Measurements from ENCODE around the gene BANF2. TPM values are rescaled to one million over a fixed set of nuclear protein-coding genes. Genes with fewer than 3 reads are reported as not detected.
"Not testable (repeated sequence)": the region's sequence is repeated elsewhere in the genome, so short reads cannot be mapped to it uniquely, and the experiment has no call there.

BANF2 gene
- total RNA-seq, 4 donors from 2014 or later: not detected

GRCh38 chr20:17700637-17701036 lies 871 bp downstream of the BANF2 start:
- 85 to 91% methylated on average over 7 of the region's 7 CpGs for WGBS, 2 donors
- no peak for DNase-seq (ENCODE audit: low spot score in 2 of 2)
- no peaks in the 10 kb centered on the region for H3K36me3 ChIP-seq

GRCh38 chr20:17701826-17702225 lies 2.1 kb downstream of the BANF2 start:
- H3K9me3 ChIP-seq: no peaks in the 10 kb centered on the region

More at GRCh38 chr20:17700637-17701036, 871 bp downstream of the BANF2 start:
- no peaks in the 10 kb centered on the region for H3K27me3 ChIP-seq
- H3K4me1 ChIP-seq: no peaks in the 10 kb centered on the region
- TF ChIP-seq POLR2A (IDR thresholded peaks at IDR 0.05) (no peak), EP300 (IDR thresholded peaks at IDR 0.05) (no peak)
- H3K27ac ChIP-seq: no peak overlapping the region
- no peak overlapping the region for H3K4me3 ChIP-seq
- no peaks in the 10 kb centered on the region for H3K9me3 ChIP-seq

GRCh38 chr20:17704589-17705317 lies 5.0 kb downstream of the BANF2 start:
- DNase-seq (ENCODE audit: low spot score in 2 of 2): no peak
- TF ChIP-seq CTCF (IDR thresholded peaks at IDR 0.05) (no peak), EP300 (IDR thresholded peaks at IDR 0.05) (no peak), POLR2A (IDR thresholded peaks at IDR 0.05) (no peak)
- 96 to 98% methylated on average over 5 of the region's 5 CpGs for WGBS, 2 donors

More at GRCh38 chr20:17701826-17702225, 2.1 kb downstream of the BANF2 start:
- no peak for TF ChIP-seq CTCF (IDR thresholded peaks at IDR 0.05)
- TF ChIP-seq POLR2A (IDR thresholded peaks at IDR 0.05): no peak
- TF ChIP-seq EP300 (IDR thresholded peaks at IDR 0.05): no peak
- H3K4me3 ChIP-seq: no peak overlapping the region
- H3K4me1 ChIP-seq: no peaks in the 10 kb centered on the region
- H3K27me3 ChIP-seq: no peaks in the 10 kb centered on the region
- H3K27ac ChIP-seq: no peak overlapping the region
- no peaks in the 10 kb centered on the region for H3K36me3 ChIP-seq
- 78 to 86% methylated on average over 4 of the region's 4 CpGs for WGBS, 2 donors
- DNase-seq (ENCODE audit: low spot score in 2 of 2): no peak

GRCh38 chr20:17705916-17706315 lies 6.2 kb downstream of the BANF2 start:
- Histone ChIP-seq H3K27me3 (no peaks in the 10 kb centered on the region), H3K4me1 (peaks cover 0 to 4% (median 0%) of the 10 kb centered on the region in 4 donors), H3K36me3 (no peaks in the 10 kb centered on the region), H3K9me3 (no peaks in the 10 kb centered on the region), H3K4me3 (no peak overlapping the region), H3K27ac (no peak overlapping the region)
- TF ChIP-seq POLR2A (IDR thresholded peaks at IDR 0.05) (no peak), CTCF (IDR thresholded peaks at IDR 0.05) (no peak), EP300 (IDR thresholded peaks at IDR 0.05) (no peak)
- no peak for DNase-seq (ENCODE audit: low spot score in 2 of 2)
- 84 to 94% methylated on average over 4 of the region's 4 CpGs for WGBS, 2 donors

More at GRCh38 chr20:17704589-17705317, 5.0 kb downstream of the BANF2 start:
- no peaks in the 10 kb centered on the region for H3K4me1 ChIP-seq
- no peaks in the 10 kb centered on the region for H3K36me3 ChIP-seq
- H3K4me3 ChIP-seq: no peak overlapping the region
- no peaks in the 10 kb centered on the region for H3K27me3 ChIP-seq
- no peak overlapping the region for H3K27ac ChIP-seq
- H3K9me3 ChIP-seq: no peaks in the 10 kb centered on the region

DNA sequence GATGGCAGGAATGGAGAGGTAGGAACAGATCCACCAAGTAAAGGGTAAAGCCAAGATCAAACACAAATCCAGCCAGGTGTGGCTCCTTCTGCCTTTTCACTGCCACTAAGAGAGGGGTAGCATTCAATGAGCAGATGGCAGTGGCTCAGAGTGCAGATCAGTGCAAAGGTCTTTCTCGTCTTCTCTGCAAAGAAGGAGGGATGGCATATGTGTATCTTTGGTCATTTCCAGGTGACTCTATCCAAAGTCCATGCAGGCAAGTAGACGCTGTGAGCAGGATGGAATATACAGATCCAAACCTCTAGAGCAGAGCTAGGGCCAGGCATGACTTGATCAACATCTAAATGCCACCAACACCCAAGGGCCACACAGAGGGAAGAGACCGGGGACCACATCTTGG lies 6.9 kb downstream of the BANF2 start:
- Histone ChIP-seq H3K4me1 (peaks cover 0 to 8% (median 0%) of the 10 kb centered on the region in 4 donors), H3K27ac (no peak overlapping the region), H3K9me3 (no peaks in the 10 kb centered on the region), H3K27me3 (no peaks in the 10 kb centered on the region), H3K36me3 (no peaks in the 10 kb centered on the region), H3K4me3 (no peak overlapping the region)
- no peak for DNase-seq (ENCODE audit: low spot score in 2 of 2)
- 79 to 93% methylated on average over 3 of the region's 3 CpGs for WGBS, 2 donors
- TF ChIP-seq EP300 (IDR thresholded peaks at IDR 0.05) (no peak), CTCF (IDR thresholded peaks at IDR 0.05) (no peak), POLR2A (IDR thresholded peaks at IDR 0.05) (no peak)

GRCh38 chr20:17707951-17708350 lies 8.2 kb downstream of the BANF2 start:
- H3K4me1 ChIP-seq; H3K9me3 ChIP-seq; DNase-seq (ENCODE audit: low spot score in 2 of 2); H3K4me3 ChIP-seq; H3K27me3 ChIP-seq; H3K27ac ChIP-seq; H3K36me3 ChIP-seq: not testable (repeated sequence)
- WGBS, 2 donors: 87 to 90% methylated on average over 3 of the region's 3 CpGs
